ENCODE data around the gene PREP.
"Not testable (repeated sequence)": the region's sequence is repeated elsewhere in the genome, so short reads cannot be mapped to it uniquely, and the experiment has no call there.

Gene PREP

DNA sequence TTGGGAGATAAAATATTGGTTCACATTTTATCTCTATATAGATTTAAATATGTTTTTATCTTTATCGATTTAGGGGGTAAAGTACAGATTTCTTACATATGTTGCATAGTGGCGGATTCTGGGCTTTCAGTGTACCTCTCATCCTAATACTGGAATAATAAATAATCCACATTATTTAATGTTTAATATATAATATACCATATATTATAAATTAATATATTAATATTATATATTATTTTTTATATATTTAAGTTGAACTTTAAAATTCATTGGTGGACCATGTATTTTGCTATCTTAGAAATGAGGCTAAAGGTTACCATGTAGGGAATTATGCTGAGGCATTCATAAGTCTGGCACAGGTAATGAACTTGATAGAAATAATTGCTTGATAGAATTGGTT is 133.5 kb downstream of the PREP start:
- DNase-seq: no peak
- TF ChIP-seq POLR2A (IDR thresholded peaks at IDR 0.05; ENCODE audit: low read length): no peak
- TF ChIP-seq GATA1 (IDR thresholded peaks at IDR 0.05; ENCODE audit: low read depth, low read length): no peak

DNA sequence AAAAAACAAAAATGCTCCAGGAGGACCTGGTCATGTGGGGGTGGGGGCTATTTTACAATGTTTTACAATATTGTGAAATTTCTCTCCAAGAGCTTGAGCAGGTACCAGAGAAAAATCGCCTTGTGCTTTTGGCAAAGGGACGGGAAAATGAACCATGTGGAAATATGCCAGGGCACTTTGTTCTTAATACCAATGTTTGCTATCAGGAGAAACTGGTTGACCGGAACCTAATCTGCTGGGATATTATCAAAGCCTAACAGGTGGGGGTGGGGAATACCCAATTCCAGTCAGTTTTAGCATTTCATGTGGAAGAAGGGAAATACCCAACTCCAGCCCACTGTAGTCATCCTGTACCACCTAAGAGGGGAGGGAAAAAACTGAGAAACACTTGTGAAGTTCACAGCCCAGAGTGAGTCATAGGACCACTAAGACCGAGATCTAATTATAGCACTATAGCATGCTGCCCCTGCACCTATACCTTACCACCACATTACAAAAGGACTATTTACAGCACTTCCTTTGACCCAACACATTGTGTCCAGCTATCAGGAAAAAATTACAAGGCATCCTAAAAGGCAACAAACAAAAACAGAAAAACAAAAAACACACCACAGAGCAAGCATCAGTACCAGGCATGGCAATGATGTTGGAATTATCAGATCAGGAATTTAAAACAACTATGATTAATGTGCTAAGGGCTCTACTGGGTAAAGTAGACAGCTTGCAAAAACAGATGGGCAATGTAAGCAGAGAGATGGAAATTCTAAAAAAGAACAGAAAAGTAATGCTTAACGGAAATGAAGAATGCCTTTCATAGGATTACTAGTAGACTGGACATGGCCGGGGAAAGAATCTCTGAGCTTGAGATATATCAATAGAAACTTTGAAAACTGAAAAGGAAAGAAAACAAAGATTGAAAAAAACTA is 138.9 kb downstream of the PREP start:
- no peak for DNase-seq
- TF ChIP-seq GATA1 (IDR thresholded peaks at IDR 0.05; ENCODE audit: low read depth, low read length) (no peak), POLR2A (IDR thresholded peaks at IDR 0.05; ENCODE audit: low read length) (no peak)

DNA sequence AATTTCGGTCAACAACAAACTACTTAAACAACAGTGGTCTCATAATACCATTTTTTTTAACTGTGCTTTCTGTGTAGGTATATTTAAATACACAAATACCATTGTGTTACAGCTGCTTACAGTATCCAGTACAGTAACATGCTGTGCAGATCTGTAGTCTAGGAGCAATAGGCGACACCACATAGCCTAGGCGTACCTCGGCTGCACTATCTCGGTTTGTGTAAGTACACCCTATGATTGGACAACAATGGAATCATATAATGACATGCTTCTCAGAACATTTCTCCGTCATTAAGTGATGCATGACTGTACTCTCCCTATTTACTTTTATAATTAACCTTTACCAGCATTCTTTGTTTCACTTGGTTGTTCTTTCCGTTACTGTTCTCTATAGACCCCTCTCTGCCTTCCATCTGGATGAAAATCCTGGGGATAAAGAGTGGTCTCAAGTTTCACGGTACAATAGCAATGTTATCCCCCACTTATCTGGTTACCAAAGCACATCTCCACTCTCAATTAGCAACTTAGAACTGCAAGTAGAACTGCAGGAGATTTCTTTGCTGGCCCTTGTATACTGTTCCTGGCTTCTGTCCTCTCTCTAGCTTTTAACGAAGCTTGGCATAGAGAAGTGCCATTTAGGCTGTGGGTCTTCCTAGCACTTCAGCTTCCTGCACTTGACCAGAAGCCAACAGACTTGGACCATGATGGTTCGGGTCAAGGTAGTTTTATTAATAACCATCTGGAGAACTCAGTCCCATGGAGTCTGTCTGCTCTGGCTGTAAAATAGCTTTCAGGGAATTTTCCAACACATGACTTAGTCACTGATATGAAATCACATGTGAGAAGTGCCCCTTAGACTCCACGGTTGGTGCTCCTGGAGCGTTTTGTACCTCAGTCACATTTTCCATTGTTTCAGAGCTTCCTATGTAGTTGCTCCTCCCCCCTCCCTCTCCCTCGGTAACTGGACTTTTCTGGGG is 142.7 kb downstream of the PREP start:
- no peak for DNase-seq
- no peak for TF ChIP-seq GATA1 (IDR thresholded peaks at IDR 0.05; ENCODE audit: low read depth, low read length)
- TF ChIP-seq POLR2A (IDR thresholded peaks at IDR 0.05; ENCODE audit: low read length): no peak

DNA sequence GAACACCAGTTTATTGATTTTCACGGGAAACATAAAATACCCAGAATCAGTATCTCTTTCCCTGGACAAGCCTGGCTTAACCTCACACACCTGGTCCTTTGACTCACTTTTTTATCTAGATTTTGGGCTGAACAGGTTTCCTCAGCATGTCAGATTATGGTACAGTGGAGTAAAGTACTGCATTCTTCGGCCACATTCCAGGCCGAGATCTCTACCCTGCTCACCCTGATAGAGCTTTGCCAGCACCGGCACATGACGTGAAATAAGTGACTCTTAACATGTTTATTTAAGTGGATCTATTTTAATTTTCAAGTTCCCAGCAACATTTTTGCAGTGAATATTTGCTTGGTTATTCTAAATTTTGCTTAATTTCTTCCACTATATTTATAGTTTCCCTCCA is 144.1 kb downstream of the PREP start:
- TF ChIP-seq POLR2A (IDR thresholded peaks at IDR 0.05; ENCODE audit: low read length) (no peak), GATA1 (IDR thresholded peaks at IDR 0.05; ENCODE audit: low read depth, low read length) (no peak)
- no peak for DNase-seq

DNA sequence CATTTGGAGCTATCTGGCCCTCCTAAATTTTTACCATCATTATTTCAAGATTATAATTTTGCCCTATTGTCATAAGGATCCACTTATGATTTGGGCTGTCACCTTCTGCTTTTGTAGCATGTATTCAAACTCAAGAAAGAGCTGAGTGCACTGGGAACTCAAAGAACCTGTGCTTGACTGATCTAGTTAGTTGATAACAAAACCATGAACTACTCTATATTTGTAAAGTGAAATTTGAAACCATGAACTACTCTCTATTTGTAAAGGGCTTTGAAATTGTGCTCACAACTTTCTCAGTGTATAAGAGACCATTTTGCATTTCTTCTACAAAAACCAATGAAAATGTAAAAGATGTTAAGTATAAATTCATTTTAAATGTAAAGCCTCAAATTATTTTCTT is 145.5 kb downstream of the PREP start:
- no peak for DNase-seq
- TF ChIP-seq POLR2A (IDR thresholded peaks at IDR 0.05; ENCODE audit: low read length) (no peak), GATA1 (IDR thresholded peaks at IDR 0.05; ENCODE audit: low read depth, low read length) (no peak)

DNA sequence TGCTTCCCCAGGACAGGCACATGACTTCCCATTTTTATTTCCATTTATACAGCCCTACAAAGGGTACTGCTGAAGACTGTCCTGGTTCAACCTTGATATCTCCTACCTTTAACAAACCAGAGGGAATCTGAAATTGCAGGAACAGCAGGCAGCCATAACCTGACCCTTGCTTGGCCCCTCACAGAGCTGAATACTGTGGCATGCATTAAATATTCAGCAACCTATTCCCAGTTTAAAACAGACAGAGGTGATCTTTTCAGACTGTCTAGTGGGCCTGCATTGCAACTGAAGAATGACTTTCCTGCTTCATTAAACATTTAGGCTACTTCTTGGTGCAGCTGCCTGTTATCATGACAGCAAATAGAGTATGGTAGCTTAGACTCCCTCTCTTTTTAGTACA is 146.3 kb downstream of the PREP start:
- TF ChIP-seq POLR2A (IDR thresholded peaks at IDR 0.05; ENCODE audit: low read length) (no peak), GATA1 (IDR thresholded peaks at IDR 0.05; ENCODE audit: low read depth, low read length) (no peak)
- DNase-seq: no peak

DNA sequence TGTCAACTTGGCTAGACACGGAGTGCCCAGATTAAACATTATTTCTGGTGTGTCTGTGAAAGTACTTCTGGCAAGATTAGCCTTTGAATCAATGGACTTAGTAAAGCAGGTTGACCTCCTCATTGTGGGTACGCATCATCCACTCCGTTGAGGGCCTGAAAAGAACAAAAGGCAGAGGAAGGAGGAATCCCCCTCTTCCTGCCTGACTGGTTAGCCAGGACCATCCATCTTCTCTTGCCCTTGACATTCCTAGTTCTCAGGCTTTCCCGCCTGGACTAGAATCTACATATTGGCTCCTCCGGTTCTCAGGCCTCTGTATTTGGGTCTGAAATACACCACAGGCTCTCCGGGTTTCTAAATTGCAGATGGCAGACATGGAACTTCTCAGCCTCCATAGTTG is 149.1 kb downstream of the PREP start:
- no peak for DNase-seq
- TF ChIP-seq GATA1 (IDR thresholded peaks at IDR 0.05; ENCODE audit: low read depth, low read length): no peak
- TF ChIP-seq POLR2A (IDR thresholded peaks at IDR 0.05; ENCODE audit: low read length): no peak

DNA sequence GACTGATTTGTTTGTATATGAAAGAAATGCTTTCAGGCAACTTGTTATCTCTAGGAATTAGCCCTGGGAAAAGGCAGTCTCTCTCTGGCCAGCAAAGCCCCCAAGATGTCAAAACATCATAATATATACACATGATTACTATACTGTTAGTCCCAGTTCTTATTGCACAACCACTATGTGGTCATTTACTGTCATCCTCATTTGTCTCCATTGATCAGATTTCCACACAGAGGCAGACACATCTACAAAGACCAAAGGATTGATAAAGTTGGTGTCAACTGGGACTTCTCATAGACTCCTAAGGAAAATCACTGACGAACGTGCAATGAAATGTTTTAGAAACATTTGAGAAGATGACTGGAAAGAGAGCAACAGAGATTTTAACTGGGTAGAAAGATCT is 151.2 kb downstream of the PREP start:
- TF ChIP-seq GATA1 (IDR thresholded peaks at IDR 0.05; ENCODE audit: low read depth, low read length) (no peak), POLR2A (IDR thresholded peaks at IDR 0.05; ENCODE audit: low read length) (no peak)
- no peak for DNase-seq

DNA sequence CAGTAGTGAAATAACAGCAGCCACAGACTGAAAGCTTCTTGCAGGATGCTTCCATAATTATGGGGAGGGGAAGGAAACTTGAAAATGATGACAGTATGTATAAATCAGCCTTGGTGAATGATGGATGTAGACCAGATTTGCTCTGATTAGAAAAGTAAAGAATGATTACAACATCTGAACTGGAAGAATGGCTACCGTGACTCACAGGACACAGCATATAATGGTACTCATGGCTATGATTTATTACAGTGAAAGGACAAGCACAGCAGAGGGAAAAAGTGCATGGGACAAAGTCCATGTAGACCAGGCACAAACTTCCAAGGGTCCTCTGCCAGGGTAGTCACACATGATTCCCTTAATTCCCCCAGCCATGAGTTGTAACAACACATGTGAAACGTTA is 152.3 kb downstream of the PREP start:
- TF ChIP-seq GATA1 (IDR thresholded peaks at IDR 0.05; ENCODE audit: low read depth, low read length) (no peak), POLR2A (IDR thresholded peaks at IDR 0.05; ENCODE audit: low read length) (no peak)
- DNase-seq: no peak

DNA sequence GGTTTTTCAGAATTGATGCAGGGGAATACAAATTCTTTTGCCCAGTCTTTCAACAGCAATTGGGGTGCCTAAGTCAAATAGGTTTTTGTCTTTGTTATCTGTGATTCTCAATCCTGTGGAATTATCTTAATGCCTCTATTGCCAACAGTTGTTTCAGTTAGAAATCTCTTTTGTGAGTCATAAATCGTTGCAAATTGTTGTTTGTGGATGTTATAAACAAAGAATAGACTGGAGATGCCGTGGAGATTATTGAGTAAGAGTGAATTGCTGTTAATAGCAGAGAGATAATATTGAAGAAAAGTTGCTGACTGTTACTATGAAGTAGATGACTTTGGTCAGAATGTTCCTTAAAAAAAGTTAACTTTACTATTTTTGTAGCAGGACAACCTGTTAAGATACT is 159.4 kb downstream of the PREP start:
- TF ChIP-seq POLR2A (IDR thresholded peaks at IDR 0.05; ENCODE audit: low read length): no peak
- TF ChIP-seq GATA1 (IDR thresholded peaks at IDR 0.05; ENCODE audit: low read depth, low read length): no peak
- DNase-seq: no peak

DNA sequence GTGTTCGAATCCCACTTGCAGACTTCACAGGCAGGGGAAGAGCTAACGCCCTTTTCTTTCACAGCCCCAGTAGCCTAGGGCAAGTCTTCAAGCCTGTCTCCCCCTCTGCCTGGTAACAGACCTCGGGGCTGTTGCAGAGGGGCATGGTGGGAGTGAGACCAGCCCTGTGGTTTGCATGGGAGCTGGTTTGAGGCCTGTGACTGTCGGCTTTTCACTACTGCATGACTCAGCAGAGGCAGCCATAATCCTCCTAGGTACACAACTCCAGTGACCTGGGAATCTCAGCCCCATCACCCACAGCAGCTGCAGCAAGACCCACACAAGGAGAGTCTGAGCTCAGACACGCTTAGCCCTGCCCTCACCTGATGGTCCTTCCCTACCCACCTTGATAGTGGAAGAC is 167.7 kb downstream of the PREP start:
- TF ChIP-seq POLR2A (IDR thresholded peaks at IDR 0.05; ENCODE audit: low read length) (no peak), GATA1 (IDR thresholded peaks at IDR 0.05; ENCODE audit: low read depth, low read length) (no peak)
- DNase-seq: no peak

DNA sequence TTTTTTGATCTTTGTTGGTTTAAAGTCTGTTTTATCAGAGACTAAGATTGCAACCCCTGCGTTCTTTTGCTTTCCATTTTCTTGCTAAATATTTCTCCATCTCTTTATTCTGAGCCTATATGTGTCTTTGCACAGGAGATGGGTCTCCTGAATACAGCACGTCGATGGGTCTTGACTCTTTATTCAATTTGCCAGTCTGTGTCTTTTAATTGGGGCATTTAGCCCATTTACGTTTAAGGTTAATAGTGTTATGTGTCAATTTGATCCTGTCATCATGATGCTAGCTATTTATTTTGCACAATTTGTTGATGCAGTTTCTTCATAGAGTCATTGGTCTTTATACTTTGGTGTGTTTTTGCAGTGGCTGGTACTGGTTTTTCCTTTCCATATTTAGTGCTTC is 171.1 kb downstream of the PREP start:
- not testable (repeated sequence) for DNase-seq
